ENCODE data around the gene SLC17A7. TPM values are rescaled to one million over a fixed set of nuclear protein-coding genes. Genes with fewer than 3 reads are reported as not detected.

The SLC17A7 gene
- total RNA-seq, 1 experiment from 2014 or later = 1.6 TPM

- TF ChIP-seq IRF2 (CRISPR knock-in tag; IDR thresholded peaks at IDR 0.05; ENCODE audit: borderline replicate concordance, low read depth) = no peak
- TF ChIP-seq, protein P1, sequence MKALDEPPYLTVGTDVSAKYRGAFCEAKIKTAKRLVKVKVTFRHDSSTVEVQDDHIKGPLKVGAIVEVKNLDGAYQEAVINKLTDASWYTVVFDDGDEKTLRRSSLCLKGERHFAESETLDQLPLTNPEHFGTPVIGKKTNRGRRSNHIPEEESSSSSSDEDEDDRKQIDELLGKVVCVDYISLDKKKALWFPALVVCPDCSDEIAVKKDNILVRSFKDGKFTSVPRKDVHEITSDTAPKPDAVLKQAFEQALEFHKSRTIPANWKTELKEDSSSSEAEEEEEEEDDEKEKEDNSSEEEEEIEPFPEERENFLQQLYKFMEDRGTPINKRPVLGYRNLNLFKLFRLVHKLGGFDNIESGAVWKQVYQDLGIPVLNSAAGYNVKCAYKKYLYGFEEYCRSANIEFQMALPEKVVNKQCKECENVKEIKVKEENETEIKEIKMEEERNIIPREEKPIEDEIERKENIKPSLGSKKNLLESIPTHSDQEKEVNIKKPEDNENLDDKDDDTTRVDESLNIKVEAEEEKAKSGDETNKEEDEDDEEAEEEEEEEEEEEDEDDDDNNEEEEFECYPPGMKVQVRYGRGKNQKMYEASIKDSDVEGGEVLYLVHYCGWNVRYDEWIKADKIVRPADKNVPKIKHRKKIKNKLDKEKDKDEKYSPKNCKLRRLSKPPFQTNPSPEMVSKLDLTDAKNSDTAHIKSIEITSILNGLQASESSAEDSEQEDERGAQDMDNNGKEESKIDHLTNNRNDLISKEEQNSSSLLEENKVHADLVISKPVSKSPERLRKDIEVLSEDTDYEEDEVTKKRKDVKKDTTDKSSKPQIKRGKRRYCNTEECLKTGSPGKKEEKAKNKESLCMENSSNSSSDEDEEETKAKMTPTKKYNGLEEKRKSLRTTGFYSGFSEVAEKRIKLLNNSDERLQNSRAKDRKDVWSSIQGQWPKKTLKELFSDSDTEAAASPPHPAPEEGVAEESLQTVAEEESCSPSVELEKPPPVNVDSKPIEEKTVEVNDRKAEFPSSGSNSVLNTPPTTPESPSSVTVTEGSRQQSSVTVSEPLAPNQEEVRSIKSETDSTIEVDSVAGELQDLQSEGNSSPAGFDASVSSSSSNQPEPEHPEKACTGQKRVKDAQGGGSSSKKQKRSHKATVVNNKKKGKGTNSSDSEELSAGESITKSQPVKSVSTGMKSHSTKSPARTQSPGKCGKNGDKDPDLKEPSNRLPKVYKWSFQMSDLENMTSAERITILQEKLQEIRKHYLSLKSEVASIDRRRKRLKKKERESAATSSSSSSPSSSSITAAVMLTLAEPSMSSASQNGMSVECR (CRISPR knock-in tag; IDR thresholded peaks at IDR 0.05; ENCODE audit: borderline replicate concordance) = no peak
- TF ChIP-seq MXD4 (CRISPR knock-in tag; IDR thresholded peaks at IDR 0.05; ENCODE audit: borderline replicate concordance) = no peak
- TF ChIP-seq ZNF232 (CRISPR knock-in tag; IDR thresholded peaks at IDR 0.05) = no peak
- no peak for TF ChIP-seq CREB1 (CRISPR knock-in tag; IDR thresholded peaks at IDR 0.05)
- no peak for TF ChIP-seq ZNF138 (CRISPR knock-in tag; conservative IDR thresholded peaks at IDR 0.05)
- TF ChIP-seq AR (CRISPR knock-in tag; IDR thresholded peaks at IDR 0.05) = no peak
- TF ChIP-seq, protein P2, sequence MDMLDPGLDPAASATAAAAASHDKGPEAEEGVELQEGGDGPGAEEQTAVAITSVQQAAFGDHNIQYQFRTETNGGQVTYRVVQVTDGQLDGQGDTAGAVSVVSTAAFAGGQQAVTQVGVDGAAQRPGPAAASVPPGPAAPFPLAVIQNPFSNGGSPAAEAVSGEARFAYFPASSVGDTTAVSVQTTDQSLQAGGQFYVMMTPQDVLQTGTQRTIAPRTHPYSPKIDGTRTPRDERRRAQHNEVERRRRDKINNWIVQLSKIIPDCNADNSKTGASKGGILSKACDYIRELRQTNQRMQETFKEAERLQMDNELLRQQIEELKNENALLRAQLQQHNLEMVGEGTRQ (CRISPR knock-in tag; IDR thresholded peaks at IDR 0.05) = no peak
- no peak for TF ChIP-seq ZNF263 (CRISPR knock-in tag; IDR thresholded peaks at IDR 0.05; ENCODE audit: low read depth)
- TF ChIP-seq, protein P3, sequence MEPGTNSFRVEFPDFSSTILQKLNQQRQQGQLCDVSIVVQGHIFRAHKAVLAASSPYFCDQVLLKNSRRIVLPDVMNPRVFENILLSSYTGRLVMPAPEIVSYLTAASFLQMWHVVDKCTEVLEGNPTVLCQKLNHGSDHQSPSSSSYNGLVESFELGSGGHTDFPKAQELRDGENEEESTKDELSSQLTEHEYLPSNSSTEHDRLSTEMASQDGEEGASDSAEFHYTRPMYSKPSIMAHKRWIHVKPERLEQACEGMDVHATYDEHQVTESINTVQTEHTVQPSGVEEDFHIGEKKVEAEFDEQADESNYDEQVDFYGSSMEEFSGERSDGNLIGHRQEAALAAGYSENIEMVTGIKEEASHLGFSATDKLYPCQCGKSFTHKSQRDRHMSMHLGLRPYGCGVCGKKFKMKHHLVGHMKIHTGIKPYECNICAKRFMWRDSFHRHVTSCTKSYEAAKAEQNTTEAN (CRISPR knock-in tag; IDR thresholded peaks at IDR 0.05) = no peak
- TF ChIP-seq MAX (CRISPR knock-in tag; IDR thresholded peaks at IDR 0.05) = no peak
- TF ChIP-seq FOXP1 (CRISPR knock-in tag; IDR thresholded peaks at IDR 0.05; ENCODE audit: borderline replicate concordance) = no peak
- TF ChIP-seq, protein P4, sequence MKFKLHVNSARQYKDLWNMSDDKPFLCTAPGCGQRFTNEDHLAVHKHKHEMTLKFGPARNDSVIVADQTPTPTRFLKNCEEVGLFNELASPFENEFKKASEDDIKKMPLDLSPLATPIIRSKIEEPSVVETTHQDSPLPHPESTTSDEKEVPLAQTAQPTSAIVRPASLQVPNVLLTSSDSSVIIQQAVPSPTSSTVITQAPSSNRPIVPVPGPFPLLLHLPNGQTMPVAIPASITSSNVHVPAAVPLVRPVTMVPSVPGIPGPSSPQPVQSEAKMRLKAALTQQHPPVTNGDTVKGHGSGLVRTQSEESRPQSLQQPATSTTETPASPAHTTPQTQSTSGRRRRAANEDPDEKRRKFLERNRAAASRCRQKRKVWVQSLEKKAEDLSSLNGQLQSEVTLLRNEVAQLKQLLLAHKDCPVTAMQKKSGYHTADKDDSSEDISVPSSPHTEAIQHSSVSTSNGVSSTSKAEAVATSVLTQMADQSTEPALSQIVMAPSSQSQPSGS (CRISPR knock-in tag; IDR thresholded peaks at IDR 0.05; ENCODE audit: borderline replicate concordance, low read depth) = no peak
- TF ChIP-seq HMGA2 (CRISPR knock-in tag; IDR thresholded peaks at IDR 0.05) = no peak
Observed at GRCh38 chr19:49463960-49464740, 22.8 kb upstream of the SLC17A7 start.

More at GRCh38 chr19:49463960-49464740, 22.8 kb upstream of the SLC17A7 start:
- peaks cover 12% of the 10 kb centered on the region for H3K36me3 Mint-ChIP-seq
- CTCF ChIA-PET = interaction anchor here (0.9 to 1.5 kb wide), 2 partner anchors 12 to 83 kb away, joined by 3 to 5 read pairs; no protein-coding TSS in a partner anchor
- DNase-seq (ENCODE audit: low spot score) = no peak
- H3K4me3 Mint-ChIP-seq = no peak overlapping the region
- no peaks in the 10 kb centered on the region for H3K9me3 Mint-ChIP-seq
- no peak for ATAC-seq
- POLR2A ChIA-PET = no interaction called here
- H3K27ac Mint-ChIP-seq = no peak overlapping the region
- H3K4me1 Mint-ChIP-seq = peaks cover 5% of the 10 kb centered on the region
- H3K27me3 Mint-ChIP-seq (ENCODE audit: low read depth) = no peaks in the 10 kb centered on the region

All from WTC11 (cell line).